ENCODE results near the gene BAZ2B. TPM values are rescaled to one million over a fixed set of nuclear protein-coding genes. Genes with fewer than 3 reads are reported as not detected.

BAZ2B gene
- total and polyA plus RNA-seq, 2 of the 13 experiments (the other 11 are each of a cell fraction or from before 2014, with no cell fraction given) = 14.0 to 15.1 TPM

DNA sequence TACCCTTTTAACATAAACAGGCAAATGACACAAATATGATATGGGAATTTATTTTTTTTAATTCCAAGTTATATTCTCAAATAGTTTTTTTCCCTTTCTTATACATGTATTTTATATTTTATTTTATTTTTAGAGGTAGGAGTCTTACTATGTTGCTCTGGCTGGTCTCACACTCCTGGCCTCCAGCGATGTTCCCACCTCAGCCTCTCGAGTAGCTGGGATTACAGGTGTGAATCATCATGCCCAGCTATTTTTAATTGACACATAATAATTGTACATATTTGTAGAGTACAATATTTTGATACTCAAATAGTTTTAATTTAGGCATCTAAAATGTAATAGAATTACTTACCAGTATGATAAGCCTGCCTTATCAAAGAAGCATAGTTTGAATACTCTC, 12.2 kb downstream of the BAZ2B start:
- intact Hi-C loops (cut with micrococcal nuclease; ENCODE audit: unreplicated experiment) = no loop called here
- in situ Hi-C loops (cut with HindIII; ENCODE audit: extremely low pct_ligation_motif_present, low pct_unique_long_range_greater_than_20kb) = no loop called here
- no peak for TF ChIP-seq CHCHD3 (CRISPR knock-in tag; IDR thresholded peaks at IDR 0.05)
- no peak for TF ChIP-seq REPIN1 (CRISPR knock-in tag; IDR thresholded peaks at IDR 0.05; ENCODE audit: borderline replicate concordance, low read depth)
- TF ChIP-seq ZBTB7B (CRISPR knock-in tag; IDR thresholded peaks at IDR 0.05) = no peak
- TF ChIP-seq, protein P1, sequence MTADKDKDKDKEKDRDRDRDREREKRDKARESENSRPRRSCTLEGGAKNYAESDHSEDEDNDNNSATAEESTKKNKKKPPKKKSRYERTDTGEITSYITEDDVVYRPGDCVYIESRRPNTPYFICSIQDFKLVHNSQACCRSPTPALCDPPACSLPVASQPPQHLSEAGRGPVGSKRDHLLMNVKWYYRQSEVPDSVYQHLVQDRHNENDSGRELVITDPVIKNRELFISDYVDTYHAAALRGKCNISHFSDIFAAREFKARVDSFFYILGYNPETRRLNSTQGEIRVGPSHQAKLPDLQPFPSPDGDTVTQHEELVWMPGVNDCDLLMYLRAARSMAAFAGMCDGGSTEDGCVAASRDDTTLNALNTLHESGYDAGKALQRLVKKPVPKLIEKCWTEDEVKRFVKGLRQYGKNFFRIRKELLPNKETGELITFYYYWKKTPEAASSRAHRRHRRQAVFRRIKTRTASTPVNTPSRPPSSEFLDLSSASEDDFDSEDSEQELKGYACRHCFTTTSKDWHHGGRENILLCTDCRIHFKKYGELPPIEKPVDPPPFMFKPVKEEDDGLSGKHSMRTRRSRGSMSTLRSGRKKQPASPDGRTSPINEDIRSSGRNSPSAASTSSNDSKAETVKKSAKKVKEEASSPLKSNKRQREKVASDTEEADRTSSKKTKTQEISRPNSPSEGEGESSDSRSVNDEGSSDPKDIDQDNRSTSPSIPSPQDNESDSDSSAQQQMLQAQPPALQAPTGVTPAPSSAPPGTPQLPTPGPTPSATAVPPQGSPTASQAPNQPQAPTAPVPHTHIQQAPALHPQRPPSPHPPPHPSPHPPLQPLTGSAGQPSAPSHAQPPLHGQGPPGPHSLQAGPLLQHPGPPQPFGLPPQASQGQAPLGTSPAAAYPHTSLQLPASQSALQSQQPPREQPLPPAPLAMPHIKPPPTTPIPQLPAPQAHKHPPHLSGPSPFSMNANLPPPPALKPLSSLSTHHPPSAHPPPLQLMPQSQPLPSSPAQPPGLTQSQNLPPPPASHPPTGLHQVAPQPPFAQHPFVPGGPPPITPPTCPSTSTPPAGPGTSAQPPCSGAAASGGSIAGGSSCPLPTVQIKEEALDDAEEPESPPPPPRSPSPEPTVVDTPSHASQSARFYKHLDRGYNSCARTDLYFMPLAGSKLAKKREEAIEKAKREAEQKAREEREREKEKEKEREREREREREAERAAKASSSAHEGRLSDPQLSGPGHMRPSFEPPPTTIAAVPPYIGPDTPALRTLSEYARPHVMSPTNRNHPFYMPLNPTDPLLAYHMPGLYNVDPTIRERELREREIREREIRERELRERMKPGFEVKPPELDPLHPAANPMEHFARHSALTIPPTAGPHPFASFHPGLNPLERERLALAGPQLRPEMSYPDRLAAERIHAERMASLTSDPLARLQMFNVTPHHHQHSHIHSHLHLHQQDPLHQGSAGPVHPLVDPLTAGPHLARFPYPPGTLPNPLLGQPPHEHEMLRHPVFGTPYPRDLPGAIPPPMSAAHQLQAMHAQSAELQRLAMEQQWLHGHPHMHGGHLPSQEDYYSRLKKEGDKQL (CRISPR knock-in tag; IDR thresholded peaks at IDR 0.05; ENCODE audit: low read depth) = no peak
- Histone ChIP-seq H3K36me3 (replicated peaks in 1 of 2; ENCODE audit: control insufficient read depth in 1 of 2, insufficient read depth in 2 of 2, low read length in 2 of 2) (no peaks in the 10 kb centered on the region), H3K27me3 (ENCODE audit: control insufficient read depth in 1 of 2, insufficient read depth in 2 of 2, low read length in 2 of 2) (no peaks in the 10 kb centered on the region), H4K20me1 (ENCODE audit: insufficient read depth, low read length) (no peaks in the 10 kb centered on the region), H3K27ac (ENCODE audit: extremely low read length, insufficient read depth, low read length) (no peak overlapping the region), H3K4me2 (ENCODE audit: low read depth, low read length) (no peak overlapping the region), H3K79me2 (ENCODE audit: insufficient read depth, low read length) (no peaks in the 10 kb centered on the region), H2AFZ (ENCODE audit: low read length) (no peak overlapping the region), H3K9me3 (ENCODE audit: low read length) (no peaks in the 10 kb centered on the region), H3K9ac (ENCODE audit: insufficient read depth, low read depth, low read length) (no peak overlapping the region), H3K4me1 (ENCODE audit: insufficient read depth, low read length) (peaks cover 19% of the 10 kb centered on the region), H3K4me3 (replicated peaks in 1 of 3; ENCODE audit: insufficient read depth in 1 of 3, low read depth in 2 of 3, low read length in 3 of 3) (no peak overlapping the region)
- ChIA-PET CTCF (ENCODE audit: low intra/inter-chr PET ratio, low total read pairs) (no interaction called here), POLR2A (interaction anchor here (2.5 kb wide), 1 partner anchor 11 kb away, joined by 24 read pairs; no protein-coding TSS in a partner anchor)
- FAIRE-seq (no peak), DNase-seq (ENCODE audit: low spot score) (no peak), ATAC-seq (no peak)
- BruUV-seq (replicated peaks) = no TSS peak
- 97% methylated on average over 2 of the region's 2 CpGs for WGBS (ENCODE audit: low lambda C conversion rate)
